HG03066 (cell line): ENCODE results near the gene LYPLA2.
"Not testable (repeated sequence)": the region's sequence is repeated elsewhere in the genome, so short reads cannot be mapped to it uniquely, and the experiment has no call there.

Experiments used
- ATAC-seq: cut with Tn5 transposase; IDR thresholded peaks from one replicate; pipeline ENCODE4 v1.9.1; 2021; ENCODE audit warnings: low read depth; ENCODE audit not compliant: unreplicated experiment

The LYPLA2 gene

DNA sequence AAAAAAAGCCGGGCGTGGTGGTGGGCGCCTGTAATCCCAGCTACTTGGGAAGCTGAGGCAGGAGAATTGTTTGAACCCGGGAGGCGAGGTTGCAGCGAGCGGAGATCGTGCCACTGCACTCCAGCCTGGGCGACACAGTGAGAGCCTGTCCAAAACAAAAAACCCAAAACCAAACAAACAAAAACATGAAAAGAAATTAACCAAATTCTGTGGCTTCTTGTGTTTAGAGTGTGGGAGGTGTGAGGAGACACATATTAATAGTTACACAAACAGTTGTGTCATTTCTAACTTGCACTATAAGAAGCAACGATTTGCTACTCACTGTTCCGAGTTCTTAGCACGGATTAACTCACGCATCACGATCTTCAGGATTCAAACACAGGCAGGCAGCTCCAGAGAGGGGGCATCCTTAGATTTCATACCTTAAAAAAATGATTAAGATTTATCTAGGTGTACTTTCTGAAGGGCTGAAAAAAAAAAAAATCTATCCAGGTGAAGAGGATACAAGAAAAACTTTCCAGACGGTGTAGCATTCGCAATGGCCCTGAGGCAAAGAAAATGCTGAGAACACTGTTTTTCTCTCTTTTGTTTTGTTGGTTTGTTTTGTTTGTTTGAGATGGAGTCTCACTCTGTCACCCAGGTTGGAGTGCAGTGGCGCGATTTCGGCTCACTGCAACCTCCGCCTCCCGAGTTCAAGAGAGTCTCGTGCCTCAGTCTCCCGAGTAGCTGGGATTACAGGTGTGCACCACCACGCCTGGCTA lies 35.0 kb downstream of the LYPLA2 start:
- no peak for ATAC-seq

DNA sequence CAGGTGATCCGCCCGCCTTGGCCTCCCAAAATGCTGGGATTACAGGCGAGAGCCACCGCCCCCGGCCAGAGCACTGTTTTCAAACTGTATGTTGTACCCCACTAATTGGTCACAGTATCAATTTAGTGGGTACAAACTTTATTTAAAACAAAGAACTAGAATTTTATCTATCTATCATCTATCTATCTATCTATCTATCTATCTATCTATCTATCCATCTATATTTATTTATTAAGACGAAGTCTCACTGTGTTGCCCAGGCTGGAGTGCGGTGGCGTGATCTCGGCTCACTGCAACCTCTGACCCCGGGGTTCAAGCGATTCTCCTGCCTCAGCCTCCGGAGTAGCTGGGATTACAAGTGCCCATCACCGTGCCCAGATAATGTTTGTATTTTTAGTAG lies 35.6 kb downstream of the LYPLA2 start:
- ATAC-seq, result not testable (repeated sequence)

DNA sequence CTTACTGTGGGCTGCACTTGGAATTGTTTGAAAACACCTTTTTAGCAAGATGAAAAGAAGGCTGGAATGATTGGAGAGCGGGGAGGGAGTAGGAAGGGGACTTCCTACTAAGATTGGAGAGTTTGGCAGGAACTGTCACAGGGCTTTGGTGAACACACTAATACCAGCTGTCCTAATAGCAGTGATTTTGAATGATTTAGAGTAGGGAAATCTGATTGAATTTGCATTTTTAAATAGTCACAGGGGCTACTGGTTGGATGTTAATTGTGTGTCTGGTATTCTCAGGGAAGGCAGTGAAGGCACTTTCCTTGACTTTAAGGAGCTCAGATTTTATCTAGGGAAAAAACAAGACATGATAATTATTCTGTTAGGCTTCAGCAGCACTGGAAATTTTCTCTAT lies 36.8 kb downstream of the LYPLA2 start:
- ATAC-seq, result no peak

DNA sequence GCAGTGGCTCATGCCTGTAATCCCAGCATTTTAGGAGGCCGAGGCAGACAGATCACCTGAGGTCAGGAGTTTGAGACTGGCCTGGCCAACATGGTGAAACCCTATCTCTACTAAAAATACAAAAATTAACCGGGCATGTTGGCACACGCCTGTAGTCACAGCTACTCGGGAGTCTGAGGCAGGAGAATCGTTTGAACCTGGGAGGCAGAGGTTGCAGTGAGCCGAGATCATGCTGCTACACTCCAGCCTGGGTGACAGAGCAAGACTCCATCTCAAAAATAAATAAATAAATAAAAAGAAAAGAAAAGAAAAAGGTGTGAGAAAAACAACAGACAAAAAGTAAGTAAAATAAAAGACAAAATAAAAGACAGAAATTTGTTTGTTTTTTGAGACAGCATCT lies 43.2 kb downstream of the LYPLA2 start:
- ATAC-seq, result not testable (repeated sequence)

DNA sequence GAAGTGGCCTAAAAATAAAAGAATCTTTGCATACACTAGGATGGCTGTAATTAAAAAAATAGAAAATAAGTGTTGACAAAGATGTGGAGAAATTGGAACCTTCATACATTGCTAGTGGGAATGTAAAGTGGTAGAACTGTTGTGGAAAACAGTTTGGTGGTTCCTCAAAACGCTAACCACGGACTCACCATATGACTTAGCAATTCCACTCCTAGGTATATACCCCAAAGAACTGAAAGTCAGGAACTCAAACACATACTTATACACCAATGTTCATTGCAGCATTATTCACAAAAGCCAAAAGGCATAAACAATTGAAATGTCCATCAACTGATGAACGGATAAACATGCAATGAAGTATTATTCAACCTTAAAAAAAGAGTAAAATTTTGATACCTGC lies 45.1 kb downstream of the LYPLA2 start:
- no peak for ATAC-seq

DNA sequence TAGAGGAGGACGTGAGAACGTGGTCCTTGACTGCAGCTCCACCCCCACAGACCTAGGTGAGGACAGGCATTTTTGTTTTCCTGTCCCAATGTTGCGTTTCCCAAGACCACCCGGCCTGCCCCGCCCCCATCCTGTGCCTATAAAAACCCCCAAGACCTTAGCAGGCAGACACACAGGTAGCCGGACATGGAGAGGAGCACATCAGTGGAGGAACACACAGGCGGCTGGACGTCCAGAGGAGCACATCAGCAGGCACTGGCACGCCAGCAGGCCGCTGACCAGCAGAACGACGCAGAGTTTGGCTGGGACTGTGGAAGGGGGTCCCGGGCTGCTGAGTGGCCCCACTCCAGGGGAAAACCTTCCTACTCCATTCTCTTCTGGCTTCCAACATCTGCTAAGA lies 47.0 kb downstream of the LYPLA2 start:
- no peak for ATAC-seq

DNA sequence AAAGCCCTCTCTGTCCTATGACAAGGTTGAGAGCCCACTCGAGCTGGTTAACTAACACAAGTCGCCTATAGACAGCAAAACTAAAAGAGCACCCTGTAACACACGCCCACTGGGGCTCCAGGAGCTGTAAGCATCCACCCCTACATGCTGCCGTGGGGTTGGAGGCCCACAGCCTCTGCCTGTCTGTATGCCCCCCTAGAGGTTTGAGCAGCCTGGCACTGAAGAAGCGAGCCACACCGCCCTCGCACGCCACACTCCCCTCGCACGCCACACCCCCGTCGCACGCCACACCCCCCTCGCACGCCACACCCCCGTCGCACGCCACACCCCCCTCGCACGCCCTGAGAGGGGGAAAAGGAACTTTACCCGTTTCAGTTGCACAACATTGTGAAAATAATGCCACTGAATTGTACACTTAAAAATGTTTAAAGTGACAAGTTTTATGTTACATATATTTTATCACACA lies 47.5 kb downstream of the LYPLA2 start:
- no peak for ATAC-seq

DNA sequence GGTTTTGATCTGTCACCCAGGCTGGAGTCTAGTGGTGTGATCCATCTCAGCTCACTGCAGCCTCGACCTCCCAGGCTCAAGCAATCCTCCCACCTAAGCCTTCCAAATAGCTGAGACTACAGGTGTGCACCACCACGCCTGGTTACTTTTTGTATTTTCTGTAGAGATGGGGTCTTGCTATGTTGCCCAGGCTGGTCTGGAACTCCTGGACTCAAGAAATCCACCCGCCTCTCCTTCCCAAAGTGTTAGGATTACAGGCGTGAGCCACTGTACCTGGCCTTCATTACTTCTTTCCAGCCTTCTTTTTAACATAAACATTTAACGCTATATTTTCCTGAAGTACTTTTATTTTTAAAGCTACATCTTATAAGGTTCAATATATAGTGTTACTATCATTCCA lies 52.7 kb downstream of the LYPLA2 start:
- ATAC-seq, result no peak
